ENCODE measurements around the gene ITSN1. TPM values are rescaled to one million over a fixed set of nuclear protein-coding genes. Genes with fewer than 3 reads are reported as not detected.

The ITSN1 gene
- total RNA-seq, 1 donor from 2014 or later = 116 TPM

DNA sequence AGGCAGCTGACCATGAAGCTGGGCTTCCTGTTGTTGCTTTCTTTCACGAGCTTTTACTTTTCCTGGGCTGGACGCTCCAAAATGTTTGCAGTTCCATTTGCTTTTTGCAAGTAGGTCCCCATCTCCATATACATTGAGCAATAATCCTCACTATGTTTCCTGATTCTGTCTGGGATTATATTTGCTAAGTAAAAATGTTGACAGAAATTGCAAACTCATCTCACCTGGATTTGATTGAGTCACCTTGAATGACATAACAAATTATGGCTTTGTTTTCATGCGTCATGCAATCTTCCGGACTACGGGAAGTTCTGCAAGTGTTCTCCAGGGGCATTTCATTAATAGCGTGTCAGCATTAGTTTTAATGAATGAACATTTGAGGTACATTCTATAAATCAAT is 254.4 kb downstream of the ITSN1 start:
- no peak for DNase-seq (ENCODE audit: low spot score, unreplicated experiment)
- Mint-ChIP-seq H3K9me3 (ENCODE audit: low read depth) (no peaks in the 10 kb centered on the region), H3K27me3 (peaks cover 7% of the 10 kb centered on the region), H3K4me3 (ENCODE audit: low read depth) (no peak overlapping the region), H3K27ac (no peak overlapping the region), H3K4me1 (ENCODE audit: low read depth) (peaks cover 7% of the 10 kb centered on the region), H3K36me3 (ENCODE audit: insufficient read depth) (peaks cover 3% of the 10 kb centered on the region)
- TF ChIP-seq CTCF (IDR thresholded peaks at IDR 0.05; ENCODE audit: unreplicated experiment) = no peak

GRCh38 chr21:33897098-33897497 is 254.8 kb downstream of the ITSN1 start:
- DNase-seq (ENCODE audit: low spot score, unreplicated experiment) = no peak
- Mint-ChIP-seq H3K4me1 (ENCODE audit: low read depth) (peaks cover 7% of the 10 kb centered on the region), H3K36me3 (ENCODE audit: insufficient read depth) (peaks cover 5% of the 10 kb centered on the region), H3K27me3 (peaks cover 7% of the 10 kb centered on the region), H3K4me3 (ENCODE audit: low read depth) (no peak overlapping the region), H3K9me3 (ENCODE audit: low read depth) (no peaks in the 10 kb centered on the region), H3K27ac (no peak overlapping the region)
- no peak for TF ChIP-seq CTCF (IDR thresholded peaks at IDR 0.05; ENCODE audit: unreplicated experiment)

DNA sequence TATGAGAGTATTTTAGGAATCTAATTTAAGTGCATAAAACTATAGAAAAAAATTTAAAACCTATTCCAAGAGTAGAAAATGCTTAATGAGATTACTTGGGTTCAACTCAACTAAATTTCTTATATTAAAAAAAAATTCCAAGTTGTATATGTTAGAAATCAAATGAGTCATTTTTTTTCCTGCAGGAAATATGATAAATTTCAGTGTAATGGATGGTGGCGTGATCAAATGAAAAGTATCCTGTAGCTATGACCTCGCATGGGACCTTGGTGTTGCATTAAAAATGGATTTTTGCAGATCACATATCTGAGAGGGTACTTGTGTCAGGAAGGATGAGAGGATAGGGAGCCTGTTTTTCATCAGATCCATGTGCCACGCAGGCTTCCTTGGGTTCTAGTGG is 255.4 kb downstream of the ITSN1 start:
- no peak for TF ChIP-seq CTCF (IDR thresholded peaks at IDR 0.05; ENCODE audit: unreplicated experiment)
- Mint-ChIP-seq H3K36me3 (ENCODE audit: insufficient read depth) (peaks cover 9% of the 10 kb centered on the region), H3K4me3 (ENCODE audit: low read depth) (no peak overlapping the region), H3K27me3 (peaks cover 7% of the 10 kb centered on the region), H3K27ac (no peak overlapping the region), H3K4me1 (ENCODE audit: low read depth) (peaks cover 7% of the 10 kb centered on the region), H3K9me3 (ENCODE audit: low read depth) (no peaks in the 10 kb centered on the region)
- no peak for DNase-seq (ENCODE audit: low spot score, unreplicated experiment)

GRCh38 chr21:33898586-33898985 is 256.3 kb downstream of the ITSN1 start:
- H3K36me3 Mint-ChIP-seq (ENCODE audit: insufficient read depth) = peaks cover 12% of the 10 kb centered on the region
- H3K9me3 Mint-ChIP-seq (ENCODE audit: low read depth) = no peaks in the 10 kb centered on the region
- peaks cover 7% of the 10 kb centered on the region for H3K4me1 Mint-ChIP-seq (ENCODE audit: low read depth)
- no peak overlapping the region for H3K27ac Mint-ChIP-seq
- no peak for DNase-seq (ENCODE audit: low spot score, unreplicated experiment)
- H3K27me3 Mint-ChIP-seq = peaks cover 7% of the 10 kb centered on the region
- TF ChIP-seq CTCF (IDR thresholded peaks at IDR 0.05; ENCODE audit: unreplicated experiment) = no peak
- no peak overlapping the region for H3K4me3 Mint-ChIP-seq (ENCODE audit: low read depth)

DNA sequence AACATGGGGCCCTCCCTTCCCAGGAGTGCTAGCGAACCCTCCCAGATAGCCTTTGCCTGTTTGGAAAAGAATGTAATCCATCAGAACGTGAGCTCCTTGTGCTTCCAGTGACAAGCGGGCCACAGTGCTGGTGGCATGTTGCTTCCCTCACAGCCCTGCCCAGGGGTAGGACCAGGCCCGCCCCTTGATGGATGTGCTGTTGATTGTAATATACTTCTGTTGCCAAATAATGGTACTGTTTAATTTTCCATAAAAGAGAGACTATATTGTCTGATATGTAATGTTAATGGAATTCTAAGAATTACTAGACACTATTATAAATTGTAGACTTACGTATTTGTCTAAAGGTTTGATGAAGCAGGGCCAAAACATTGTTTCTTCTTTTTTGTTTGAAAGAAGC is 256.9 kb downstream of the ITSN1 start:
- Mint-ChIP-seq H3K27me3 (peaks cover 7% of the 10 kb centered on the region), H3K9me3 (ENCODE audit: low read depth) (no peaks in the 10 kb centered on the region), H3K4me3 (ENCODE audit: low read depth) (no peak overlapping the region), H3K36me3 (ENCODE audit: insufficient read depth) (peaks cover 12% of the 10 kb centered on the region), H3K4me1 (ENCODE audit: low read depth) (peaks cover 7% of the 10 kb centered on the region), H3K27ac (no peak overlapping the region)
- no peak for DNase-seq (ENCODE audit: low spot score, unreplicated experiment)
- TF ChIP-seq CTCF (IDR thresholded peaks at IDR 0.05; ENCODE audit: unreplicated experiment) = no peak
